Measurements from ENCODE around the gene AKAP6. TPM values are rescaled to one million over a fixed set of nuclear protein-coding genes. Genes with fewer than 3 reads are reported as not detected.

Gene AKAP6
- total and polyA plus RNA-seq, 4 donors = 0.42 to 3.2 (median 1.7) TPM

DNA sequence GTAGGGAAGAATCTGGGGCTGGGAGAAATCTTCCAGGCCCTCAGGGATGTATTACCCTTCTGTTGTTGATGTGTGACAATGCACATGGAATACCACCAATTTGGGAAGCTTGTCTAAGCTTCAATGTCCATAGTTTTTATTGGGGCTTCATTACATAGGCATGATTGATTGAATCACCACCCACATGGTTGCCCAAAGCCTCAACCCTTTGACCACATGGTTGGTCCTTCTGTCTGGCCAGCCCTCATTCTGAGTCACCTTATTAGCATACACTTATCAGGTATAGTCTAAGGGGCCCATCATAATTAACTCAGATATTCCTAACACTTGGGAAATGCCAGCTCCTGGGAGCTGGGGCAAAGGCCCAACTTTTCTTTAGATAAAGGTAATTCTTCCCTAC, 93.3 kb downstream of the AKAP6 start:
- Histone ChIP-seq H3K4me1 (ENCODE audit: control insufficient read depth in 4 of 4, insufficient read depth in 4 of 4, low read length in 3 of 4) (no peaks in the 10 kb centered on the region), H3K9ac (ENCODE audit: low read depth in 1 of 2, low read length in 2 of 2) (no peak overlapping the region), H3K4me3 (ENCODE audit: low read depth in 1 of 3, low read length in 3 of 3) (no peak overlapping the region), H3K36me3 (ENCODE audit: control insufficient read depth in 4 of 4, insufficient read depth in 3 of 4, low read depth in 1 of 4, low read length in 3 of 4) (no peaks in the 10 kb centered on the region), H3K27me3 (ENCODE audit: control insufficient read depth in 4 of 4, insufficient read depth in 4 of 4, low read length in 3 of 4) (no peaks in the 10 kb centered on the region), H3K27ac (ENCODE audit: low read depth in 1 of 2, low read length in 2 of 2) (no peak overlapping the region), H3K9me3 (ENCODE audit: control insufficient read depth in 4 of 4, low read length in 3 of 4) (peaks cover 0 to 5% (median 0%) of the 10 kb centered on the region in 4 donors)
- DNase-seq (ENCODE audit: low spot score) = no peak
- TF ChIP-seq FOXA1 (IDR thresholded peaks at IDR 0.05) (no peak), FOXA2 (IDR thresholded peaks at IDR 0.05) (no peak), GABPA (IDR thresholded peaks at IDR 0.05 in 1 of 2, conservative IDR thresholded peaks at IDR 0.05 in 1 of 2) (no peak), TAF1 (conservative IDR thresholded peaks at IDR 0.05) (no peak), SP1 (IDR thresholded peaks at IDR 0.05) (no peak), YY1 (IDR thresholded peaks at IDR 0.05) (no peak), HNF4A (conservative IDR thresholded peaks at IDR 0.05) (no peak), NR2F2 (IDR thresholded peaks at IDR 0.05) (no peak), JUND (IDR thresholded peaks at IDR 0.05) (no peak), RXRA (IDR thresholded peaks at IDR 0.05) (no peak)
- TF ChIP-seq, protein P1, sequence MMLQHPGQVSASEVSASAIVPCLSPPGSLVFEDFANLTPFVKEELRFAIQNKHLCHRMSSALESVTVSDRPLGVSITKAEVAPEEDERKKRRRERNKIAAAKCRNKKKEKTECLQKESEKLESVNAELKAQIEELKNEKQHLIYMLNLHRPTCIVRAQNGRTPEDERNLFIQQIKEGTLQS (IDR thresholded peaks at IDR 0.05) = no peak
- TF ChIP-seq, protein P2, sequence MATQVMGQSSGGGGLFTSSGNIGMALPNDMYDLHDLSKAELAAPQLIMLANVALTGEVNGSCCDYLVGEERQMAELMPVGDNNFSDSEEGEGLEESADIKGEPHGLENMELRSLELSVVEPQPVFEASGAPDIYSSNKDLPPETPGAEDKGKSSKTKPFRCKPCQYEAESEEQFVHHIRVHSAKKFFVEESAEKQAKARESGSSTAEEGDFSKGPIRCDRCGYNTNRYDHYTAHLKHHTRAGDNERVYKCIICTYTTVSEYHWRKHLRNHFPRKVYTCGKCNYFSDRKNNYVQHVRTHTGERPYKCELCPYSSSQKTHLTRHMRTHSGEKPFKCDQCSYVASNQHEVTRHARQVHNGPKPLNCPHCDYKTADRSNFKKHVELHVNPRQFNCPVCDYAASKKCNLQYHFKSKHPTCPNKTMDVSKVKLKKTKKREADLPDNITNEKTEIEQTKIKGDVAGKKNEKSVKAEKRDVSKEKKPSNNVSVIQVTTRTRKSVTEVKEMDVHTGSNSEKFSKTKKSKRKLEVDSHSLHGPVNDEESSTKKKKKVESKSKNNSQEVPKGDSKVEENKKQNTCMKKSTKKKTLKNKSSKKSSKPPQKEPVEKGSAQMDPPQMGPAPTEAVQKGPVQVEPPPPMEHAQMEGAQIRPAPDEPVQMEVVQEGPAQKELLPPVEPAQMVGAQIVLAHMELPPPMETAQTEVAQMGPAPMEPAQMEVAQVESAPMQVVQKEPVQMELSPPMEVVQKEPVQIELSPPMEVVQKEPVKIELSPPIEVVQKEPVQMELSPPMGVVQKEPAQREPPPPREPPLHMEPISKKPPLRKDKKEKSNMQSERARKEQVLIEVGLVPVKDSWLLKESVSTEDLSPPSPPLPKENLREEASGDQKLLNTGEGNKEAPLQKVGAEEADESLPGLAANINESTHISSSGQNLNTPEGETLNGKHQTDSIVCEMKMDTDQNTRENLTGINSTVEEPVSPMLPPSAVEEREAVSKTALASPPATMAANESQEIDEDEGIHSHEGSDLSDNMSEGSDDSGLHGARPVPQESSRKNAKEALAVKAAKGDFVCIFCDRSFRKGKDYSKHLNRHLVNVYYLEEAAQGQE (IDR thresholded peaks at IDR 0.05) = no peak
- TF ChIP-seq, protein P3, sequence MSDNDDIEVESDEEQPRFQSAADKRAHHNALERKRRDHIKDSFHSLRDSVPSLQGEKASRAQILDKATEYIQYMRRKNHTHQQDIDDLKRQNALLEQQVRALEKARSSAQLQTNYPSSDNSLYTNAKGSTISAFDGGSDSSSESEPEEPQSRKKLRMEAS (IDR thresholded peaks at IDR 0.05) = no peak
- TF ChIP-seq, protein P4, sequence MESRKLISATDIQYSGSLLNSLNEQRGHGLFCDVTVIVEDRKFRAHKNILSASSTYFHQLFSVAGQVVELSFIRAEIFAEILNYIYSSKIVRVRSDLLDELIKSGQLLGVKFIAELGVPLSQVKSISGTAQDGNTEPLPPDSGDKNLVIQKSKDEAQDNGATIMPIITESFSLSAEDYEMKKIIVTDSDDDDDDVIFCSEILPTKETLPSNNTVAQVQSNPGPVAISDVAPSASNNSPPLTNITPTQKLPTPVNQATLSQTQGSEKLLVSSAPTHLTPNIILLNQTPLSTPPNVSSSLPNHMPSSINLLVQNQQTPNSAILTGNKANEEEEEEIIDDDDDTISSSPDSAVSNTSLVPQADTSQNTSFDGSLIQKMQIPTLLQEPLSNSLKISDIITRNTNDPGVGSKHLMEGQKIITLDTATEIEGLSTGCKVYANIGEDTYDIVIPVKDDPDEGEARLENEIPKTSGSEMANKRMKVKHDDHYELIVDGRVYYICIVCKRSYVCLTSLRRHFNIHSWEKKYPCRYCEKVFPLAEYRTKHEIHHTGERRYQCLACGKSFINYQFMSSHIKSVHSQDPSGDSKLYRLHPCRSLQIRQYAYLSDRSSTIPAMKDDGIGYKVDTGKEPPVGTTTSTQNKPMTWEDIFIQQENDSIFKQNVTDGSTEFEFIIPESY (IDR thresholded peaks at IDR 0.05) = no peak

DNA sequence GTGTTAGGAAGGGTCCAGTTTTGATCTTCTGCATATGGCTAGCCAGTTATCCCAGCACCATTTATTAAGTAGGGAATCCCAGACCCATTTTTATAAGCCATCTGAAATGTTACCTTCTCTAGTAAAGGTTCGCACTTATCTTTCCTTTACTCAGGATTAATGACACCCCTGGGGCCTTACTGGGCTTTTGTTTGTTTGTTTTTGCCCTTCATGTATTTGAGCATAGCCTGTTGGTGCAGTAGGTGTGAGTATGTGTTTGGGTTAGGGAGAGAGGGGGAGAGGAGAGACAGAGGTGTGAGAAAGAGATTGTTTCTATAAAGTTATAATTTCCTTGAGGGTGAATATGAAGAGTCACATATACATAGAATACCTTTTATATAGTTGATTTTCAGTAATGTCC, 96.9 kb downstream of the AKAP6 start:
- no peaks in the 10 kb centered on the region for H3K36me3 ChIP-seq (ENCODE audit: control insufficient read depth in 4 of 4, insufficient read depth in 3 of 4, low read depth in 1 of 4, low read length in 3 of 4)
- DNase-seq (ENCODE audit: low spot score) = no peak
- 87% methylated on average over 1 of the region's 1 CpG for WGBS

More for the DNA sequence above, 96.9 kb downstream of the AKAP6 start:
- peaks cover 0 to 5% (median 0%) of the 10 kb centered on the region in 4 donors for H3K9me3 ChIP-seq (ENCODE audit: control insufficient read depth in 4 of 4, low read length in 3 of 4)
- no peak overlapping the region for H3K9ac ChIP-seq (ENCODE audit: low read depth in 1 of 2, low read length in 2 of 2)
- TF ChIP-seq YY1 (IDR thresholded peaks at IDR 0.05) (no peak), TAF1 (conservative IDR thresholded peaks at IDR 0.05) (no peak), FOXA2 (IDR thresholded peaks at IDR 0.05) (no peak), GABPA (IDR thresholded peaks at IDR 0.05 in 1 of 2, conservative IDR thresholded peaks at IDR 0.05 in 1 of 2) (no peak), RAD21 (IDR thresholded peaks at IDR 0.05) (no peak), NR2F2 (IDR thresholded peaks at IDR 0.05) (no peak), SP1 (IDR thresholded peaks at IDR 0.05) (no peak), FOXA1 (IDR thresholded peaks at IDR 0.05) (no peak)
- TF ChIP-seq, protein P3 (IDR thresholded peaks at IDR 0.05) = no peak
- TF ChIP-seq, protein P4 (IDR thresholded peaks at IDR 0.05) = no peak
- no peak overlapping the region for H3K4me3 ChIP-seq (ENCODE audit: low read depth in 1 of 3, low read length in 3 of 3)
- H3K27ac ChIP-seq (ENCODE audit: low read depth in 1 of 2, low read length in 2 of 2) = no peak overlapping the region
- H3K27me3 ChIP-seq (ENCODE audit: control insufficient read depth in 4 of 4, insufficient read depth in 4 of 4, low read length in 3 of 4) = no peaks in the 10 kb centered on the region
- no peaks in the 10 kb centered on the region for H3K4me1 ChIP-seq (ENCODE audit: control insufficient read depth in 4 of 4, insufficient read depth in 4 of 4, low read length in 3 of 4)
